CD1c-positive myeloid dendritic cell (primary cell): ENCODE data around the gene APOBEC3A.
"Not testable (repeated sequence)": the region's sequence is repeated elsewhere in the genome, so short reads cannot be mapped to it uniquely, and the experiment has no call there.

Experiments used
- DNase-seq: peaks from one replicate; pipeline ENCODE4 v3.0.0-alpha.2; 2016; ENCODE audit errors: extremely low spot score

APOBEC3A gene

GRCh38 chr22:38981005-38981991, 23.9 kb downstream of the APOBEC3A start:
- no peak for DNase-seq

- peak; percentile 97 for DNase-seq
These were observed 24.9 kb downstream of the APOBEC3A start, which contains the start of gene APOBEC3B for GRCh38 chr22:38981992-38982927. TSS of gene APOBEC3B (plus strand) at chr22:38982347. CDS start at chr22:38982454, 107 bp downstream.

- no peak for DNase-seq
These were observed 26.8 kb downstream of the APOBEC3A start for GRCh38 chr22:38984224-38984623.

GRCh38 chr22:38984784-38985757, 27.7 kb downstream of the APOBEC3A start:
- peak; percentile 57 for DNase-seq

GRCh38 chr22:38986629-38987028, 29.2 kb downstream of the APOBEC3A start:
- DNase-seq, result no peak

- DNase-seq, result no peak
These were observed 29.9 kb downstream of the APOBEC3A start for GRCh38 chr22:38987171-38987895.

- no peak for DNase-seq
These were observed 32.1 kb downstream of the APOBEC3A start for GRCh38 chr22:38989466-38989865.

GRCh38 chr22:38992871-38993371, 35.5 kb downstream of the APOBEC3A start:
- DNase-seq, result not testable (repeated sequence)

GRCh38 chr22:38996105-38996504, 38.7 kb downstream of the APOBEC3A start:
- DNase-seq, result no peak

- DNase-seq, result no peak
These were observed 40.1 kb downstream of the APOBEC3A start for GRCh38 chr22:38997518-38997917.

GRCh38 chr22:39003165-39003638, 45.8 kb downstream of the APOBEC3A start:
- DNase-seq, result peak; percentile 88

- DNase-seq, result no peak
These were observed 49.8 kb downstream of the APOBEC3A start for GRCh38 chr22:39007177-39007576.

- DNase-seq, result not testable (repeated sequence)
These were observed 51.0 kb downstream of the APOBEC3A start for GRCh38 chr22:39008271-39008850.

- no peak for DNase-seq
These were observed 53.5 kb downstream of the APOBEC3A start for GRCh38 chr22:39010946-39011345.
